Keratinocyte (primary cell): ENCODE measurements around the gene FAM13B.

Experiments
- EZH2 ChIP-seq: IDR thresholded peaks from one replicate; pipeline ENCODE4 v1.6.1; 2012; ENCODE audit warnings: inconsistent platforms, mild to moderate bottlenecking, low read length, moderate library complexity
- TF ChIP-seq, protein P1 (sequence below), 3 experiments: IDR thresholded peaks in 1 of 3; conservative IDR thresholded peaks in 1 of 3; optimal IDR thresholded peaks in 1 of 3; 2 replicates in 2 of 3; 3 replicates in 1 of 3; pipeline versions ENCODE3 to v1.5.1; 2011; ENCODE audit warnings: low read length in 3 of 3, mild to moderate bottlenecking in 3 of 3, moderate library complexity in 2 of 3, control low read depth in 1 of 3, inconsistent platforms in 1 of 3; ENCODE audit not compliant: insufficient read depth in 2 of 3; ENCODE audit errors: extremely low read depth in 1 of 3

- no peak for TF ChIP-seq EZH2
- TF ChIP-seq, protein P1, sequence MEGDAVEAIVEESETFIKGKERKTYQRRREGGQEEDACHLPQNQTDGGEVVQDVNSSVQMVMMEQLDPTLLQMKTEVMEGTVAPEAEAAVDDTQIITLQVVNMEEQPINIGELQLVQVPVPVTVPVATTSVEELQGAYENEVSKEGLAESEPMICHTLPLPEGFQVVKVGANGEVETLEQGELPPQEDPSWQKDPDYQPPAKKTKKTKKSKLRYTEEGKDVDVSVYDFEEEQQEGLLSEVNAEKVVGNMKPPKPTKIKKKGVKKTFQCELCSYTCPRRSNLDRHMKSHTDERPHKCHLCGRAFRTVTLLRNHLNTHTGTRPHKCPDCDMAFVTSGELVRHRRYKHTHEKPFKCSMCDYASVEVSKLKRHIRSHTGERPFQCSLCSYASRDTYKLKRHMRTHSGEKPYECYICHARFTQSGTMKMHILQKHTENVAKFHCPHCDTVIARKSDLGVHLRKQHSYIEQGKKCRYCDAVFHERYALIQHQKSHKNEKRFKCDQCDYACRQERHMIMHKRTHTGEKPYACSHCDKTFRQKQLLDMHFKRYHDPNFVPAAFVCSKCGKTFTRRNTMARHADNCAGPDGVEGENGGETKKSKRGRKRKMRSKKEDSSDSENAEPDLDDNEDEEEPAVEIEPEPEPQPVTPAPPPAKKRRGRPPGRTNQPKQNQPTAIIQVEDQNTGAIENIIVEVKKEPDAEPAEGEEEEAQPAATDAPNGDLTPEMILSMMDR (optimal IDR thresholded peaks at IDR 0.05 in 1 of 3, IDR thresholded peaks at IDR 0.05 in 1 of 3, conservative IDR thresholded peaks at IDR 0.05 in 1 of 3; ENCODE audit: extremely low read depth in 1 of 3, insufficient read depth in 2 of 3, low read length in 3 of 3): no peak
Observed at GRCh38 chr5:138024117-138024516, 8.8 kb downstream of the FAM13B start.
